Gastroesophageal sphincter (tissue), 4 donors: Measurements from ENCODE around the gene SLA2. TPM values are rescaled to one million over a fixed set of nuclear protein-coding genes. Genes with fewer than 3 reads are reported as not detected.
"Not testable (repeated sequence)": the region's sequence is repeated elsewhere in the genome, so short reads cannot be mapped to it uniquely, and the experiment has no call there.

Experiments used
- ATAC-seq: fragments of 150-250 bp; one replicate; pipeline ENCODE4 v1.9.1; 2016; ENCODE audit warnings: mild to moderate bottlenecking, moderate library complexity
- H3K27ac ChIP-seq, 4 donors: fragments of 200-600 bp; sonication (generic) in 3 of 4; 1 replicate in 3 of 4; 2 replicates in 1 of 4; pipeline ENCODE4 v1.5.1; 2016 to 2019
- H3K27me3 ChIP-seq: fragments of 200-600 bp; sonication (generic); one replicate; pipeline ENCODE4 v1.5.1; 2019
- H3K36me3 ChIP-seq, 2 donors: fragments of 200-600 bp; sonication (generic); one replicate each; pipeline ENCODE4 v1.5.1; 2019; ENCODE audit warnings: control low read depth in 1 of 2
- H3K4me1 ChIP-seq, 3 donors: fragments of 200-600 bp; sonication (generic); 1 replicate in 2 of 3; 2 replicates in 1 of 3; pipeline ENCODE4 v1.5.1; 2016 to 2019; ENCODE audit warnings: control low read depth in 2 of 3
- H3K4me3 ChIP-seq, 2 donors: fragments of 200-600 bp; sonication (generic); one replicate each; pipeline ENCODE4 v1.5.1; 2019; ENCODE audit warnings: mild to moderate bottlenecking in 1 of 2, moderate library complexity in 1 of 2
- H3K9me3 ChIP-seq, 3 donors: fragments of 200-600 bp; sonication (generic); one replicate each; pipeline ENCODE4 v1.5.1; 2017 to 2019; ENCODE audit warnings: control low read depth in 2 of 3
- CTCF ChIP-seq, 4 experiments: fragments of 200-600 bp in 2 of 4; fragments of 450-650 bp in 2 of 4; sonication (generic) in 1 of 4; IDR thresholded peaks; one replicate each; pipeline ENCODE4 v1.5.1; 2017 to 2019; ENCODE audit warnings: antibody characterized with exemption in 4 of 4, mild to moderate bottlenecking in 2 of 4, moderate library complexity in 2 of 4
- EP300 ChIP-seq: sonication (generic); formaldehyde crosslinking; IDR thresholded peaks from one replicate; pipeline ENCODE4 v1.6.1; 2017; ENCODE audit warnings: antibody characterized with exemption, mild to moderate bottlenecking
- POLR2A ChIP-seq, 2 donors: fragments of 450-650 bp; IDR thresholded peaks; one replicate each; pipeline ENCODE4 v1.6.1; 2017; ENCODE audit warnings: antibody characterized with exemption in 2 of 2, mild to moderate bottlenecking in 2 of 2, moderate library complexity in 1 of 2
- POLR2AphosphoS5 ChIP-seq: sonication (generic); formaldehyde crosslinking; IDR thresholded peaks from one replicate; pipeline ENCODE4 v1.6.1; 2017; ENCODE audit warnings: antibody characterized with exemption
- WGBS, 2 donors: methylation state at CpG; one replicate each; pipeline ENCODE4 v1.1.5; 2018; ENCODE audit warnings: low coverage in 1 of 2; 5-methylcytosine and 5-hydroxymethylcytosine counted together
- total RNA-seq, 4 donors: library from RNA; depleted of rRNA; stranded (reverse); fragments of >200 nt; gene quantifications; one replicate each; pipeline ENCODE4 v1.1.0, GENCODE V29; 2016

Gene SLA2
- total RNA-seq = under 1 TPM in 1 of 4 donors, not detected in 3; 0.13 TPM

- Histone ChIP-seq H3K36me3 (peaks cover 0 to under 1% of the 10 kb centered on the region in 2 donors), H3K4me1 (no peaks in the 10 kb centered on the region), H3K27me3 (no peaks in the 10 kb centered on the region), H3K9me3 (no peaks in the 10 kb centered on the region), H3K27ac (no peak within 1 kb of the TSS), H3K4me3 (no peak within 1 kb of the TSS)
- 20% methylated on average over 3 of the region's 9 CpGs; no CpG with 5 or more reads in 1 of the 2 donors for WGBS, 2 donors
- TF ChIP-seq POLR2A (IDR thresholded peaks at IDR 0.05) (no peak), POLR2AphosphoS5 (no peak), CTCF (IDR thresholded peaks at IDR 0.05) (no peak), EP300 (no peak)
- ATAC-seq = no peak
Measured at GRCh38 chr20:36645998-36646397, at the start of gene SLA2. Gene SLA2, minus strand, starts transcription at chr20:36646196. Its CDS starts 4,861 bp downstream, at chr20:36641335.

- not testable (repeated sequence) for H3K9me3 ChIP-seq, H3K4me1 ChIP-seq, H3K27me3 ChIP-seq, H3K27ac ChIP-seq, ATAC-seq, H3K4me3 ChIP-seq
- H3K36me3 ChIP-seq = peaks cover 0 to 12% of the 10 kb centered on the region in 2 donors
- 92 to 100% methylated on average over 4 to 8 of the region's 8 CpGs for WGBS, 2 donors
Measured at GRCh38 chr20:36695467-36695866, 49.5 kb upstream of the SLA2 start.

GRCh38 chr20:36688630-36689029 is 42.6 kb upstream of the SLA2 start:
- H3K4me1 ChIP-seq = no peaks in the 10 kb centered on the region
- WGBS, 2 donors = 73 to 83% methylated on average over 2 to 4 of the region's 7 CpGs
- ATAC-seq = no peak
- TF ChIP-seq POLR2A (IDR thresholded peaks at IDR 0.05) (no peak), EP300 (no peak), POLR2AphosphoS5 (no peak), CTCF (IDR thresholded peaks at IDR 0.05) (no peak)
- H3K9me3 ChIP-seq = no peaks in the 10 kb centered on the region
- no peak overlapping the region for H3K27ac ChIP-seq
- H3K36me3 ChIP-seq = peaks cover 0 to 52% of the 10 kb centered on the region in 2 donors
- no peak overlapping the region for H3K4me3 ChIP-seq
- H3K27me3 ChIP-seq = no peaks in the 10 kb centered on the region

GRCh38 chr20:36687850-36688249 is 41.9 kb upstream of the SLA2 start:
- Histone ChIP-seq H3K27ac (no peak overlapping the region), H3K4me1 (no peaks in the 10 kb centered on the region), H3K9me3 (no peaks in the 10 kb centered on the region), H3K4me3 (no peak overlapping the region), H3K27me3 (no peaks in the 10 kb centered on the region), H3K36me3 (peaks cover 0 to 57% of the 10 kb centered on the region in 2 donors)
- ATAC-seq = no peak
- TF ChIP-seq EP300 (no peak), CTCF (IDR thresholded peaks at IDR 0.05) (no peak), POLR2A (IDR thresholded peaks at IDR 0.05) (no peak), POLR2AphosphoS5 (no peak)
- WGBS, 2 donors = 77 to 89% methylated on average over 1 to 3 of the region's 3 CpGs

GRCh38 chr20:36686944-36687343 is 40.9 kb upstream of the SLA2 start:
- no peaks in the 10 kb centered on the region for H3K27me3 ChIP-seq
- no peaks in the 10 kb centered on the region for H3K9me3 ChIP-seq
- 77 to 100% methylated on average over 3 of the region's 4 CpGs for WGBS, 2 donors
- no peak for TF ChIP-seq POLR2A (IDR thresholded peaks at IDR 0.05)
- TF ChIP-seq POLR2AphosphoS5 = no peak
- TF ChIP-seq EP300 = no peak
- no peak for TF ChIP-seq CTCF (IDR thresholded peaks at IDR 0.05)
- H3K4me1 ChIP-seq = no peaks in the 10 kb centered on the region
- H3K27ac ChIP-seq = no peak overlapping the region
- no peak for ATAC-seq
- peaks cover 0 to 66% of the 10 kb centered on the region in 2 donors for H3K36me3 ChIP-seq
- no peak overlapping the region for H3K4me3 ChIP-seq
